NCI-H128 (cell line): ENCODE data around the gene GLI3.

Experiments used
- DNase-seq: peaks from one replicate; lab custom pipeline; 2025; ENCODE audit not compliant: unreplicated experiment; lab: John Stamatoyannopoulos, UW

Gene GLI3

DNA sequence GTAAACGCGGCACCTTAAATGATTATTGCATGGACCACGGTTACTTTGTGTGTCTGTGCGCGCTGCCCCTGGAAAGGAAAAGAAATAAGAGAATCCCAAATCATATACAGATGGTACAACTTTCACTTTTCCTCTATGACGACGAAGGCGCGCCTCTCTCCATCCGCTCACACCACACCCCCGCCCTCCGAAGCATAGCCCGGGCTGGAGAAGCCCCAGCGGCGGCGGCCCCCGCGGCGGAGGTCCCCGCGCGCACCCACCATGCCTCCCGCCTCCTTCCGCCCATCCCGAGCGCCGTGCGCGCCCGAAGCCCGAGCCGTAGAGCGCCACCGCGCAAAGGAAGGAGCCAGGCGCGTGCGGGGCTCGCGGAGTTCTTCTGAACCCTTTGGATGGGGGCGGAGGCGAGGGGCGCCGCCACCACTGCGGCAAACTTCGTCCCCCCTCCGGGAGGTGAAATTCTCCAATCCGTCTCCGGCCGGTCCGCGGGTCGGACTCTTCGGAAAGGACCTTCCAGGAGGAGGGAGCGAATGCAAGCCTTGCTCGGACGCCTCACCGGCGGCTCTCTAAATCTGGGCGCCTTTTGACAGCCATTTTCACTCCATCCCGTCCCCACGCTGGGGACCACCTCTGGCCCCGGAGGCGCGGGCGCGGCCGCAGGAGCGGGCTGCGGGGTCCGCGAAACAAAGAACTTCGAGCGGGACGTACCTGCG, 588 bp downstream of the GLI3 start:
- DNase-seq, result no peak

DNA sequence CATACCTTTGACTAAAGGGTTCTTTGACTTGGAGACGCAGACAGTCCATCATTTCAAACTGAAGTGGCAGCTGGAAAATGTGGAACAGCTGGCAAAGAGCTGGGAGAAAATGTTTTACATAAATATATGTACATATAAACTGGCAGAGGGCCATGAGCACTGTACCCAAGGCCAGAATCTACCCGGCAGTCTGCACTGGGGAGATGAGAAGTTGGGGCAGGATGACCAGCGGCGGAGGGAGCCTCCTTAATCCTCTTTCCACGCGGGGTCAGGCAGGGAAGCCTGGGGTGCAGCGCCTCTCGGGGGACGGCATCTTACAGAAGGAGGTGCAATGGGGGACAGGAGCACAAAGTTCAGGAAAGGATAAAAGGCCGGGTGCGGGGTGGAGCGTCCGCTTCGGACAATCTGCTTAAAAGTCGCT, 1.3 kb downstream of the GLI3 start:
- DNase-seq, result no peak

- no peak for DNase-seq
These were observed 2.3 kb downstream of the GLI3 start for GRCh38 chr7:42234736-42235135.

DNA sequence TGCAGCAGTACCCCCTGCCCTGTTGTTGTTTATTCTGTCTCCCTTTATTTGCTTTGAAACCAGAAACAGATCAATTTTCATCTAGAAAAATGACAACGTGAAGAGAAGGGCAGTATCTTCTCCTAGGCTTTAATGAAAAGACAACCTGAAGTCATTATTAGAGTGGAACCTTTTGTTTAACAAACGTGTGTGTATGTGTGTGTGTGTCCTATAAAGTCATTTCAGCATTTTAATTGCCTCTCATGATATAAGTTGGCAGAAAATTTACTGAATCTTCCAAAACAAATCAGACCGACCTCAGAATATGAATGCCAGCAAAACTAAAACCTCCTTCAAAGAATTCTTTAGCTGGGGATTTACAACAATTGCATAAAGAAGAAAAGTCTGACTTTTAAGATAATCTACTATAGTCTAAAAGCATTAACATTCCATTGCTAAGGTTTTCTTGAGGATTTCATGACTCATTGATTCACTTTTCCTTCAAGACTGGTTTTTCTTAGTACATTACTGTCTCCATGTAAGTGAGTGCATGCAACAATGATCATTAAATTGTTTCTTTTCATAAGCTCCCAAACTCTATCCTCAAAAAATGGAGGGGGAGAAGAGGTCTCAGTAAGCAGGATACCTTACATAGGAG, 3.2 kb downstream of the GLI3 start:
- DNase-seq, result no peak

DNA sequence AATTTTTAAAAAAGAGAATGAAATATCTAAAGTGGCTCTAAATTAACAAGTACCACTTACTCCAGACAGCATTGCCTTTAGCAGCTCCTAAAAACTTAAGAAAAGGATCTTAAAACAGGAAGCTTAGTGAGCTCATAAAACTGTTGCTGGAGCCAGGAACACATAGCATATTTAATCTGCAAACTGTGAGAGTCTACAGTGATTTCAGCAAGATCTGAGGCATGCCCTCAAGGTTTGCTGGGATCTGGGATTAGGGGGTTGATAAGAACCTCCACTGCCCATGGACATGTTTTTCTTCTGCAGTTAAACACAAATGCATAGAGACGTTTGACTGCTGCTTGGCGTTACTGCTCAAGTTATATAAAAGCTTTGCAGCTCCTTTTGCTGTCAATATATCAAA, 3.8 kb downstream of the GLI3 start:
- no peak for DNase-seq

GRCh38 chr7:42232275-42232674, 4.7 kb downstream of the GLI3 start:
- no peak for DNase-seq

DNA sequence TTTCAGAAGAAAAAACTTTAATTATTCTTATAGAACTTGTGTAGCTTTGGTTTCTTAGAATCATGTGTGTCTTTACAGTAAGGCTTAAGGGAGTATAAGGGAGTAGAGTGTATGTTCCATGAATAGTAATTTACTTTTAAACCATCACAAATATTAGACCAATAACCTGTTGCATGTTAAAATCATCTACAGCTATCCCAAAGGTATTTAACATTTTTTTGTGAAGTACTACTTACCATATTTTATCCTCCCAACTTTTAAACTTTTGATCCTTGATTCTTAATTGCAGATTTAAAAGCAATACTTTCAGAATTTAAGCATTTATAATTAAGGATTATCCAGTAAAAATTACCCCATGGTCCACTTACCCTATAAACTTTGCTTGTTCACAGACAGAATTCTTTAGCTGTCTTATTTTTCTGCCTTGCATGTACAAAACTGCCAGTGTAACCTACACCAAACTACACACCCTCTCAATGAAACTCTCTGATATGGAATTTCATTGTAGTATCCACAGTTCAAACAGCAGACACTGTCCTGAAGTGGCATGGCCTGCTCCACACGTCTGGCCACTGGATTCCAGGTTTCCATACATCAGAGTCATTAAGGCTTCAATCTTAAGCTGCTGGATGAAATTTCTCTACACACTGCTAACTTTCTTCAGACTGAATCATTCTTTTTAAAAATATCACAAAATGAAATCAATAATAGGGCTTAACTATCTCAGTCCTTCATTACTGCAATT, 5.8 kb downstream of the GLI3 start:
- no peak for DNase-seq

GRCh38 chr7:42227936-42228591, 8.9 kb downstream of the GLI3 start:
- DNase-seq, result no peak

DNA sequence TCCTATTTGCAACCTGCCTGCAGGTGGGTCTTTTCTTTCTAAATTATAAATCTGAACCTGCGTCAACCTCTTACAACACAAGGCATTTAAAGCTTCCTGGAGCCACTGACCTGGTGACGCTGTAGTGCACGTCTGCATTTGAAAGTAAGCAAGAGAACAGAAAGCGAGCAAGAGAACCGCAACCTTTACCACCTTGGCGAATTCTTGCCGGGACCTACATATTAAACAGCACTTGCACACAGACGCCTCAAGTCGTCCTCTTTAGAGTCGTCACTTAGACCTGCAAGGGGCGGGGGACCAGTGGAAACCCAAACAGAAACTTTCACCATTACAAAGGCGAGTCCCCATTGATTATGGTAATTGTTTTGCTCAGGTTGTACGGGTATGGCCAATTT, 9.5 kb downstream of the GLI3 start:
- no peak for DNase-seq

DNA sequence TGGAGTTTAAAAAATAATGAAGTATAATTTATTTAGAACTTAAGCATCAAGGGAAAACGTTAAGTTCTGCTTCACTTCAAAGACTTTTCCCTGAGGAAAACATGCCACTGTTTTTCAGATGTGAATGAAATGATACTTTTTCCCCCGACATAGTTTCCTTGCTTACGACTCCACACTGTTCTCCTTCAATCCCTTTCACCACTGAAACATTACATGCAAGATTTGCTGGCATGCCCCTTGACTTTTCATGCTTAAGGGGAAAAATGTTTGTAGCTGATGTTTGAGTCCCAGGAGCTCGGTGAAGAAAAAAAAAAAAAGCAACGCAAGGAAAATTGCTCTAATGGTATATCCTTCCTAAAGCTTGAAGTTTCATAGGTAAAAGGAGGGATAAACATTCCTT, 10.0 kb downstream of the GLI3 start:
- DNase-seq, result no peak

- DNase-seq, result no peak
These were observed 10.6 kb downstream of the GLI3 start for GRCh38 chr7:42226354-42226941.

DNA sequence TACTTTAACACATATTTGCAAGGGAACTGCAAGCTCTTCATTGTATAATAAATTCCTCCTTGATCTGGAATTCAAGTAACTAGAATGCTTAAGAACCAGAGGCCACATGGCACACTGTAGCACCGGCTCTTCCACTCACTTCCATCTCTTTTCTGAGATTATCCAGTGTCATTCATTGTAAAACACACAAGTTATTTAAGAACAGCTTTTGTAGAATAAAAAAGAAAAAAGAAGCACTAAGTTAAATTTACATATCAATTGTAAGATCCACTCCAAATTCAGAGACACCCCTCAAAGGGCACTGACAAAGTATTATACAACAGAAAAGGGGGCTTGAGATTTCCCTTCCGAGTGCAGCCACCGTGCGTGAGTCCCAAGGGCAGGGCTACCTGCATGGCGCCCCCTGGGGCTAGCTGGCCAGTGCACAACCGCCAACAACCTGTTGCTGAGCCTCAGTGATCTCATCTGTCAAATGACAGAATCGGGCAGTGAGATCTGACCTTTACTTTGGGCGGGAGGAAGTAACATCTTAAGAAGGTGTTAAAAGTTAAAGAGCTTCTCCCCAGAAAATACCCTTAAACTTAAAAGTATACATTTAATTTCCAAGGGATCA, 12.5 kb downstream of the GLI3 start:
- no peak for DNase-seq

DNA sequence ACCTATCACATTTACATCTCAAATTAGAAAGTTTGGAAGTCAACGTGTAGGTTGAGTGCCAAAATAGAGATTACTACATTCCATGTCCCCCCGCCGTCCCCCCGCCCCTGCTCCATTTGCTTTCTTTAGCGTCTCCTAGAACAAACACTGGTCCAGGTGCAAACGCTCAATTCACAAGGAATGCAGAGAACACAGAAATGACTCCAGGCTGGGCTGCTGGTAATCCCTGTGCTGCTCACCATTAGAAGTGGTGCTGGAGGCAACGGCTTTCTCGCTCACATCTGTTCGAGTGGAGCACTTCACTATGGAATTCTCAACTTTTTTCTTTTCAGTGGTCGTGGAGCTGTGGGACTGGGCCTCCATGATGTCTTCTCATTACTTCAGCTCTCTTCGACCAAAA, 14.1 kb downstream of the GLI3 start:
- DNase-seq, result no peak

DNA sequence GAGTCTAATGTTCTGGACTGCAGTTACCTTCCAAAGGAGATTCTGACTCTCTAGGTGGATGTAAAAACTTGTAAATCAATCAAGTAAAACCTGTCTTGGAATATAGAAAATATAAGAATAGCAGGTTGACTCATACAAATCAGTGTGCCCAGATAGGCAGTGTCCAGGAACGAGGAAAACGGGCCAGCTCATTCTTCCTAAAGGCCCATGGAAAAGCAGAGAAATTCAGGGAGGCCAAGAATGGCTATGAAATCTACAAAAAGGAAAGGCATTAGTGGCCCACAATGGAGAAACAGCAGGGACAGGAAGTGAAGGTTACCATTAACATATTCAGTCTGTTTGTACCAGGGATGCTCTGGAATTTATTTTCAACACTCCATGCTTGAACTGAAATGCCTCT, 14.9 kb downstream of the GLI3 start:
- no peak for DNase-seq

DNA sequence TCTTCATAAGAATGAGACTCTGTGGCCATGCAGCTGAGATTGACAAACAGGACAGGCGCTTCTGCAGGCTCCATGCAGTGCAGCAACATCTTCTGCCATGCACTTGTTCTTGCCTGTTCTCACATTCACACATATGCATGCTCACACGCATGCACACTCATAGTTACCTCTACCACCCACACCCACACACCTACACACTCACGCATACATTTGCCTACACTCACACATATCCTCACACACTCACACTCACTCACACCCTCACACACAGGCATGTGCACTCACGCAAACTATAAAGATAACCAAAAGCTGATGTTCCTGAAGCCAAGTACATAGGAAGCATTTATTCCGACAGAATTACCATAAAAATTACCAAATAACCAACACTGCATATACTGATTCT, 15.7 kb downstream of the GLI3 start:
- no peak for DNase-seq

DNA sequence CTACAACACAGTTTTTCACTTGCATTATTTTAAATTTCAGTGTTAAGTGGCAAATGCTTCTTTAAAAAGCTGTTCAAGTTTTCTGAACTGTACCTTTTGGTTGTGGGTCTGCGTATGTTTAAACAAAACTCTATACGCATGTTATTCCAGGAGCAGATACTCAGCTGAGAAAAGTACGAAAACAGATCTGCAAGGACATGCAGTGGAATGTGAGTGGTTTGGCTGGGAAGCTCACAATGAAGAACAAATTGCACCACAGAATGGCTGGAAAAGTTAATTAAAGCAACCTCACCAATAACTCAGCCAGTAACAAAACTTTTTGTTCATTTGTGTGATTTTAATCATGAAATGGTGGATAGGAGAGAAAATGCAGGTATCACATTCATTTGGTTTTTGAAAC, 17.6 kb downstream of the GLI3 start:
- DNase-seq, result no peak

DNA sequence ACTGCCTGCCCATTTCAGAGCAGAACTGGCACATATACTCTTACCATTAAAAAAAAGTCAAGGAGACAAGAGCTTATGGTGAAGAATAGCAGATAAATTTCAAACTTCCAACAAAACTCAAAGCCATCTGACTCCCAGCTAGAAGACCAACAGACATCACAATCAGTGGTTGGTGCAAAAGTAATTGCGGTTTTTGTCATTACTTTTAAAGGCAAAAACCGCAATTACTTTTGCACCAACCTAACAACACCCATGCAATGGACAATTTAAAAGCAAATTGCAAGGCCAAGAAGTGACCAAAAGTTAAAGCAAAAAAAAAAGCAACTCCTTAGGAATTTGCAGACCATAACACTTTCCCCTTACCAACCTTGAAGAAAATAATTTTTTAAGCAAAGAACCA, 18.8 kb downstream of the GLI3 start:
- DNase-seq, result no peak

GRCh38 chr7:42217548-42217947, 19.5 kb downstream of the GLI3 start:
- DNase-seq, result no peak

DNA sequence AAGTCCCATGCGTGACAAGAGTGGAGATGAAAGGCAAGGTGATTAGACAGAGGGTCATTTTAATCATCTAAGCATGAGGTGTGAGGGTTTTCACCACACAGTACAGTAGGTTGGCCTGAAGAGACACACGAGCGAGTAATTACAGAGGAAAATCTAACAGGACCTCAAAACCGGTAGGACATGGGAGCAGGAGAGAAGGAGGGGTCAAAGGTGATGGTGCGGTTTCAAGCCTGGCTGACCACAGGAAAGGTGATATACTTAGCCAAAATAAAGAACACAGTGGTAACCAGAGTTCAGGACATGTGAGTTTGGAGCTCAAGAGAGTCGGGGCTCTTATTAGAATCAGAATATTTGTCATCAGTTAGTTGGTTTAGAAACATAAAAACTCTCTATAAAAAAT, 20.0 kb downstream of the GLI3 start:
- no peak for DNase-seq

- no peak for DNase-seq
These were observed 22.8 kb downstream of the GLI3 start for GRCh38 chr7:42214060-42214679.

- no peak for DNase-seq
These were observed 23.9 kb downstream of the GLI3 start for GRCh38 chr7:42213093-42213492.
